WI38 (cell line): ENCODE measurements around the gene SYDE2.
"Not testable (repeated sequence)": the region's sequence is repeated elsewhere in the genome, so short reads cannot be mapped to it uniquely, and the experiment has no call there.

Experiments used
- H3K4me3 ChIP-seq: 2 replicates; pipeline ENCODE4 v1.5.1; 2011; ENCODE audit warnings: low read depth, mild to moderate bottlenecking, control low read depth, low read length
- CTCF ChIP-seq: IDR thresholded peaks from 2 replicates; pipeline ENCODE4 v1.5.1; 2012; ENCODE audit warnings: low read depth, mild to moderate bottlenecking, control low read depth, low read length

SYDE2 gene

DNA sequence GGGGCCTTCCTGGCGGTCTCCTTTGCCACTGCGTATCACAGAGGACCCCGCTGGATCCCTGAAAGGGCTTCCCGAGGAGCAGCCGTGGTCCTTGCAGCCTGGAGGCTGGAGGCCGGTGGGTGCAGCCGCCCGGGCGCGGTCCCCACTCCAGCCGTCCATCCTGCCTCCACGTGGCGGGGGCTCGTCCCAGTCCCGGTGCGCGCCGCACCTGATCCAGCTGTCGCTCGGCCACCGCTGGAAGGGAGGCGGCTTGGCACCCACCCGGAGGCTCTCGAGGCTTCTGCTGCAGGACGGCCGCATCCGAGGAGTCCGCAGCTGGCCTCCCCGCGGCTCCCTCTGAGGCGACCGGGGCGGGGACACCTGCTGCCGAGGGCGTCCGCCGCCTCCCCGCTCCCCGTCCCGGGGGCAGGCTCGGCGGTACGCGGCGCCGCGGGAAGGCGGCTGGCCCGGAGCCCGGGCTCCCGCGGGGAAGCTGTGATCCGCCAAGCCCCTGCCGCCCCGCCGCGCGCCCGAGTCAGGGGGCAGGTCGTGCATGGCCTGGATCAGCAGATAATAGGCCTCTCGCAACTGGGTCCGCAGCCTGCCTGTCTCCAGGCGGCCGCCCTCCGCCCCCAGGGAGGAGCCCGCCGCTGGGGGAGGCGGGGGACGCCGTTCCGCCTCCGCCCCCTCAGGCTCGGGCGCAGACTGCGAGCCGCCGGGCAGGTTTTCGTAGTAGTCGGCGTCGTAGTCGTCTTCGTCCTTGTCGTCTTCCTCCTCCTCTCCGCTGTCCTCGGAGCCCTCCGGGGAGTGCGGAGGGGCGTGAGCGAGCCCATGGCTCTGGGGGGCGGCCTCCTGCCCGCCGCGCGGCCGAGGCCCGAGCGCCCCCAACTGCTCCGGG is at the start of gene SYDE2:
TSS of gene SYDE2 (minus strand) at position 554 of the 877 bp plus-strand sequence. CDS start at position 534, 20 bp downstream.
- TF ChIP-seq CTCF: no peak
- H3K4me3 ChIP-seq: peak within 1 kb of the TSS; percentile 84

GRCh38 chr1:85249042-85249441 is 48.2 kb upstream of the SYDE2 start:
- H3K4me3 ChIP-seq: not testable (repeated sequence)

DNA sequence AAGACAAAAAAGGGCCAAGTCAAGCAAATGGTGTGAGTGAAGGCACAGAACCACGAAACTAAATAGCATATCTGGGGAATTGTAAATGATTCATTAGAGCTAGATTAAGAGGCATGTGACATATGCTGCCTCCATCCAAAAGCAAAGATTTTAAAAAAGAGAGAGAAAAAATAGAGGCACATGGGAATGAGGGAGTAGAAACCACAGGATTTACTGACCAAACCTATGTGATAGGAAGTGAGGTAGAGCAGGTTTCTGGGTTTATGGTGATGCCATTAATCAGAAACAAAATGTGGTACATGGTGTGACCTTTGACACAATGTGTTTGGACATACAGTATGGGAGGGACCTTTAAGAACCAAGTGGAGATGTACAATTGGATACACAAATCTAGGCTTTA is 45.1 kb upstream of the SYDE2 start:
- TF ChIP-seq CTCF: no peak
- H3K4me3 ChIP-seq: no peak overlapping the region

GRCh38 chr1:85245456-85245855 is 44.6 kb upstream of the SYDE2 start:
- no peak overlapping the region for H3K4me3 ChIP-seq
- no peak for TF ChIP-seq CTCF

DNA sequence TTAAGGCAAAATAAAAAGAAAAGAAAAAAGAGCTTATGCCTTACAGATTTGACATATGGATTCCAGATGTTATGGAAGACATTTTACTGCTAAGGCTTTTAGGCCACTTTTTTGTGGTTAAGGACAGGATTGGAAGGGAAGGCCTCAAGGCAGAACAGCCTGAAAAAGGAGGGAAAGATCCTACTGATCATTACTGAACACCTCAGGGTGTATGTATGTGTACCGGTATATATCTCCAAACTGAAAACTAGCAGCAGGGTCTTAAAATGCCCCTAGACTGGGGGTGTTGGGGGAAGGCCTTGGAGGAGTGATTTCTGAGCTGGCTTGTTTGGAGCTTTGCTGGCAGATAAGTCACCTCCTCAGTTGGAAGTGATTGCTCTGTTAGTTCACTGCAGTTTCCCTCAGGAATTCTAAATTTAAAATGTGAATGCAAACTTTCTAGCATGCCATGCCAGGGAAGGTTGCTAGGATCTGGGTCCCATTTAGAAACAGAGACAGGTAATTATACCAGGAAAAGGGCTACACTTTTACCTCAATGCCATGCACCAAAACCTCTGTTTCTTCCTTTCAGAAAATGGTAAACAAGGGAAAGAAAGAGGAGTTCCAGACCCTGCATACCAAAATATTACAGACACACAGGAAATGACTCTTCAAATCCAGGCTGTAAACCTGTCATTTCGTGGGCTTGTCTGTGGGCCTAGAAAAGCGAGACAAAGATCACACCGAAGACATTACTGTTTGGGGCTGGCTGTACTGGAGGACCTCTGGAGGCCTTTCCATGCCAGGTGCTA is 43.6 kb upstream of the SYDE2 start:
- H3K4me3 ChIP-seq: no peak overlapping the region
- no peak for TF ChIP-seq CTCF

DNA sequence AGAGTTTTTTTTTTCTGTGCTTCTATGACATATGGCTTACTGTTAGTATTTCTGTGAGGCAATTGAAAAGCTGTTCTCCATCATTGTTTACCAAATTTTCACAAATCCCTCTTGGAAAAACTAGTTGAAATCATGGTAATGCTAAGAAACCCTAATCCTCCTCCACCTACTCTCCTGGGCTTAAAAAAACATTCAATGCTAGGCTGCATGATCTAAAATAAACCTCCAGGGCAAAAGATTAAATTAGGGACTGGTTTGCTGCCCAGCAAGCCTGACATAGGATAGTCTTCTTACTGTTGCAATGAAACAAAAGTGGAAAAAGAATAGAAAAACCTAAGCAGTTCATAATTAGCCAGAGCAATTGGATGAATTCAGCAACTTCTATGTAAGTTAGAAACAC is 42.6 kb upstream of the SYDE2 start:
- TF ChIP-seq CTCF: no peak
- H3K4me3 ChIP-seq: no peak overlapping the region

DNA sequence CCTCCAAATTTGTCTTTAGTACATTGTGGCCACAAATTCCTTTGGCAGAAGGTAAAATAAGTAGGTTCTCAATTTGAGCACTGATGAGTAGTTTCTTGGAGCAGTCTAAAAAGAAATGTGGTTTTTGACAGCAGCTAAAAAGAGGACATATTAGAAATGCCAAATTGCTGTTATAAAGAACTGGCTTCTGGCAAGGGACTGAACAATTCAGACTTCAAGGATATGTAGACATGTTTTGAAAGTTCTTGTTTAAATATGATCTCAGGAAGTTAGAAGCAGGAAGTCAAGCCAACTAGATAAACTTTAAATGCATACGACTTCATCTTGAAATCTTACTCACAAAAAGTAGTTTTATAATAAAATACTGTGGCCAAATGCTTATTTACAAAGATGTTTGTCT is 39.8 kb upstream of the SYDE2 start:
- TF ChIP-seq CTCF: no peak
- H3K4me3 ChIP-seq: no peak overlapping the region
